NB4 (cell line): ENCODE measurements around the gene CSMD2.

ENCODE experiments used
- MYC ChIP-seq: IDR thresholded peaks from 2 replicates; pipeline ENCODE4 v1.6.1; 2011; ENCODE audit warnings: low read depth, low read length
- POLR2A ChIP-seq: IDR thresholded peaks from 2 replicates; pipeline ENCODE4 v1.6.1; 2011; ENCODE audit warnings: mild to moderate bottlenecking; ENCODE audit not compliant: insufficient read length; ENCODE audit errors: extremely low read depth
- TF ChIP-seq, protein P1 (sequence below): IDR thresholded peaks from one replicate; pipeline ENCODE4 v1.5.1; 2012; ENCODE audit warnings: low read depth, low read length

DNA sequence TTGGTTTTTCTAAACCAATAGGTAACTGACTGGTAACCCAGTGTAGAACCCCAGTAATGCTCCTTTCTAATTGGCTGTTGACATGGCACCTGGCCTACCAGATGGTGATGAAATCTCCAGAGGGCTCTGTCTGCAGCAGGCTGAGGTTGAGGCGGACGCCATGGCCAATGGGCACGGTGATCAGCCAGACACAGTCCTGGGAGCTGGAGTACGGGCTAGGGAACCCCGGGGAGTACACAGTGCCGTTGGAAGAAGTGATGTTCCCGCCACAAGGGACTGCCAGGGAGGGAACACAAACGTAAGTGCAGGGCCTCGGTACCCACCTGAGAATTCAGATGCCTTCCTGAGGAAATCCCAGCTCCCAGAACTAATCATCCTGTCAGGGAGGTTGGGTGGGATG is 562.8 kb downstream of the CSMD2 start:
- TF ChIP-seq, protein P1, sequence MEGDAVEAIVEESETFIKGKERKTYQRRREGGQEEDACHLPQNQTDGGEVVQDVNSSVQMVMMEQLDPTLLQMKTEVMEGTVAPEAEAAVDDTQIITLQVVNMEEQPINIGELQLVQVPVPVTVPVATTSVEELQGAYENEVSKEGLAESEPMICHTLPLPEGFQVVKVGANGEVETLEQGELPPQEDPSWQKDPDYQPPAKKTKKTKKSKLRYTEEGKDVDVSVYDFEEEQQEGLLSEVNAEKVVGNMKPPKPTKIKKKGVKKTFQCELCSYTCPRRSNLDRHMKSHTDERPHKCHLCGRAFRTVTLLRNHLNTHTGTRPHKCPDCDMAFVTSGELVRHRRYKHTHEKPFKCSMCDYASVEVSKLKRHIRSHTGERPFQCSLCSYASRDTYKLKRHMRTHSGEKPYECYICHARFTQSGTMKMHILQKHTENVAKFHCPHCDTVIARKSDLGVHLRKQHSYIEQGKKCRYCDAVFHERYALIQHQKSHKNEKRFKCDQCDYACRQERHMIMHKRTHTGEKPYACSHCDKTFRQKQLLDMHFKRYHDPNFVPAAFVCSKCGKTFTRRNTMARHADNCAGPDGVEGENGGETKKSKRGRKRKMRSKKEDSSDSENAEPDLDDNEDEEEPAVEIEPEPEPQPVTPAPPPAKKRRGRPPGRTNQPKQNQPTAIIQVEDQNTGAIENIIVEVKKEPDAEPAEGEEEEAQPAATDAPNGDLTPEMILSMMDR = no peak
- TF ChIP-seq MYC (no peak), POLR2A (no peak)
